ENCODE results near the gene EGR2.

- TF ChIP-seq CTCF (IDR thresholded peaks at IDR 0.05) (no peak), EP300 (IDR thresholded peaks at IDR 0.05) (no peak), POLR2A (IDR thresholded peaks at IDR 0.05) (no peak)
Measured at GRCh38 chr10:62812672-62813439, 3.3 kb downstream of the EGR2 start.
